Measurements from ENCODE around the gene ADSS2. TPM values are rescaled to one million over a fixed set of nuclear protein-coding genes. Genes with fewer than 3 reads are reported as not detected.

ADSS2 gene
- total RNA-seq, 1 donor from 2014 or later = 46.9 TPM

DNA sequence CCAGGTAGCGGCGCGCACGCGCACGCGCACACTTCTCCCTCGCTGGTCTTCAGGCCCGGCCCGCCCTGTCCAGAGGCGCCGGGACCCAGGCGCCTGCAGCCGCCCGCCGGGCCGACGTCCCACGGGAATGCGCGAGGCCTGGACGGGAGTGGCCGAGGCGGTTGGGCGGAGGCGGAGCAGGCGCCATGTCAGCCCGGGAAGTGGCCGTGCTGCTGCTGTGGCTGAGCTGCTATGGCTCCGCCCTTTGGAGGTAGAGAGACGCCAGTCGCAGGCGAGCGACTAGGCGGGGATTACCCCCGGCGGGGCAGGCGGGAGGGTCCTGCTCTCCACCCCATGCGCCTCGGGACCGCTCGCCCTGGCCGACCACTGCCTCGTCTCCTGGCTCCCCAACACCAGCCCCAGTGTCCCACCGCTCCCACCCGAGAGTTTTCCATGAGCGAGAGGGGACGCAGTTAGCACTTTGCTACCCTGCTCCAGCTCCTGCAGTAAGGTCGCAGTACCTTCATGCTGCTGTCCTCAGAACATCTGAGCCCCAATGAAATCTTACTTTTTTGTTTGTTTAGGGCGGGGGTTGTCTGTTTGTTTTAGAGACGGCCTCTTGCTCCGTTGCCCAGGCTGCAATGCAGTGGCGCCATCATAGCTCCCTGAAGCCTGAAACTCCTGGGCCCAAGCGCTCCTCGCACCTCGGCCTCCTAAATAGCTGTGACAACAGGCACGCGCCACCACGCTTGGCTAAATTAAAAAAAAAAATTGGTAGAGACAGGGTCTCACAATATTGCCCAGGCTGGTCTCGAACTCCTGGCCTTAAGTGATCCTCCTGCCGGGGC, 9.7 kb upstream of the ADSS2 start, which contains the start of gene CATSPERE:
Gene CATSPERE, plus strand, starts transcription at position 29 of the 827 bp plus-strand sequence. Its CDS starts 157 bp downstream, at position 186.
- TF ChIP-seq CTCF (conservative IDR thresholded peaks at IDR 0.05; ENCODE audit: low read depth, low read length) = no peak
- H3K4me3 ChIP-seq (ENCODE audit: low read depth, low read length) = peak within 1 kb of the TSS; percentile 71
- no peak for DNase-seq (ENCODE audit: low read depth)

DNA sequence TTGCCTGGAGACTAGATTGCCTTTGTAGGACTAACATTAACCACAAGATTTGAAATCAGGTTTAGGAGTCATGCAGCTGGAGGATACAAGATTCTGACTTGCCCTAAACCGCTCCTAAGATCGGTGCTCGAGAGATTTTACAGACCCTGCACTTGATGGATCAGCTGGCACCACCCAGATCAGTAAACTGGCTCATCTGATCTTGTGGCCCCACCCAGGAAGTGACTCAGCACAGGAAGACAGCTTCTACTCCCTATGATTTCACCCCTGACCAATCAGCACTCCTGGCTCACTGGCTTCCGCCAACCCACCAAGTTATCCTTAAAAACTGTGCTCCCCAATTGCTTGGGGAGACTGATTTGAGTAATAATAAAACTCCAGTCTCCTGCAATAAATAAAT, 8.5 kb upstream of the ADSS2 start:
- no peak overlapping the region for H3K4me3 ChIP-seq (ENCODE audit: low read depth, low read length)
- no peak for DNase-seq (ENCODE audit: low read depth)
- TF ChIP-seq CTCF (conservative IDR thresholded peaks at IDR 0.05; ENCODE audit: low read depth, low read length) = no peak

DNA sequence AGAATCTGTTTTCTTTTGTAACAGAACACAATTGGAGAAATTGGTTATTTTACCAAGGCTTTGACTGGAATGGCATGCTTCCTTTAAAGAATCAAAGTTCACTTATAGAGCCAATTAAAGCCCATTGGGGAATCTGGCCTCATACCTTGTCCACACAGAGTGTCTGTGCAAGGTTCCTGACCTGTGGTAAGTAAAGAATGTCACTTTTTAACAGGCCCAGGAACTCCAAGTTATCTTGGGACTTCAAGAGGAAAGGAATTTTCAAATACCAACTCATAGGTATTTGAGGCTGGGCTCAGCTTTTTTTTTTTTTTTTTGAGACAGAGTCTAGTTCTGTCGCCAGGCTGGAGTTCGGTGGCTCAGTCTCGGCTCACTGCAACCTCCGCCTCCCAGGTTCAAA, 7.1 kb upstream of the ADSS2 start:
- no peak for DNase-seq (ENCODE audit: low read depth)
- no peak for TF ChIP-seq CTCF (conservative IDR thresholded peaks at IDR 0.05; ENCODE audit: low read depth, low read length)
- H3K4me3 ChIP-seq (ENCODE audit: low read depth, low read length) = no peak overlapping the region

- H3K4me3 ChIP-seq (ENCODE audit: low read depth, low read length) = no peak overlapping the region
- no peak for TF ChIP-seq CTCF (conservative IDR thresholded peaks at IDR 0.05; ENCODE audit: low read depth, low read length)
- DNase-seq (ENCODE audit: low read depth) = no peak
These were observed 4.9 kb upstream of the ADSS2 start for GRCh38 chr1:244456586-244456985.

DNA sequence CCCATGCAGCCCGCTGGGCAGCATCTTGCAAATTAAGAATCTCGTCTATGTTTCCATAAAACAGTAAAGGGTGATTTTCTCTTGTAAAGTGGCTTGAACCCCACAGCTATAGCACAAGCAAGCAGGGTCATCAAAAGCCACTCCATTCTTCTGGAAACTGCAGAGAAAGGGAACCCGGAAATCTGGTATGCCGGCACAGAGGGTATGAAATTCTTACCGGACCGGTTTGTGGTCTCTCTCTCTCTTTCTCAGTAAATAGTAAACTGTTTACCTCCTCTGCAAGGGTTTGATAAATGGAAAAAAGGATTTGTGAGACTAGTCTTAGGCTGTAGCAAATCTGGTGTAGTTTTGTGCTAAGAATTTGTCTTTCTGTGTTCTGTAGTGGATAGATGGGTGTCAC, 2.7 kb upstream of the ADSS2 start:
- H3K4me3 ChIP-seq (ENCODE audit: low read depth, low read length) = no peak overlapping the region
- TF ChIP-seq CTCF (conservative IDR thresholded peaks at IDR 0.05; ENCODE audit: low read depth, low read length) = no peak
- DNase-seq (ENCODE audit: low read depth) = no peak

DNA sequence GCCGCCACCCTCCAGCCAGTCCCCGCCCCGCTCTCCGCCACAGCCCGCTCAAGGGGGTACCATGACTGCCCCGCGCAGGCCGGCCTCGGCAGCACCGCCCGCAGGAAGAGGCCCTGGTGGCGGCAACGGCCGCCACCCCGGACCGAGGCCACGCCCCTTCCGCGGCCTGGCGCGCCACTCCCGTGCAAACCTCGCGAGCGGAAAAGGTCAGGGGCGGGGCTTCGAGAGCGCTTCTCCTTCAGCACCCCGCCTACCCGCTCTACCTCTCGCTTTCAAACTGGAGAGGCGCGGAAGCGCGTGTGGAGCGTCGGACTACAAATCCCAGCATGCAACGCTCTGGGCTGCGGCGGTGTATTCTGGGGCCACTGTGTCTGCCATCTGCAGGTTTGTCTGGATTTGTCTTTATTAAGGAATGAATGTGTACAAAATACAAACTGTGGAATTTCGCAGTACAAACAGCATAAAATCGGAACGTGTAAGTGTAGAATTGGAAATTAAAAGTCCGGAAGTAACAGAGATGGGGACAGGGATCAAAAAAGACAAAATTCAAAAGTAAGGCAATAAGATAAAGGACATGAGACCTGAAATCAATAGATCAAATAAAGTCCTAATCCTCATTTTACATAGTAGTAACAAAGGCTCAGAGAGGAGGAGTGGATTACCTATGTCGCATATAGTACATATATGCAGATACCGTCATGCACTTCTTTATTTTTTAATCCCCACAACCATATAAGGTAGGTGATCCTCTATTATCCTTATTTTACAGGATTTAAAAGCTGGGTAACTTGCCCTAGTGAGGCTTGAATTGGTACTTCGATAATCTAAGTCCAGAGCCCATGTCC, 464 bp upstream of the ADSS2 start:
- DNase-seq (ENCODE audit: low read depth) = peak; percentile 86
- peak overlapping the region; percentile 98 for H3K4me3 ChIP-seq (ENCODE audit: low read depth, low read length)
- peak; percentile 37 for TF ChIP-seq CTCF (conservative IDR thresholded peaks at IDR 0.05; ENCODE audit: low read depth, low read length)
